CD14-positive monocyte (primary cell): ENCODE results near the gene PYROXD2. TPM values are rescaled to one million over a fixed set of nuclear protein-coding genes. Genes with fewer than 3 reads are reported as not detected.
A peak's percentile ranks its signal among the peaks of the same experiment; 100 is the strongest.

Source experiments
- DNase-seq, 3 donors: peaks; one replicate each; pipeline ENCODE4 v3.0.0-alpha.2; 2011 to 2022
- H2AFZ ChIP-seq: 2 replicates; pipeline ENCODE4 v1.6.0; 2012; ENCODE audit warnings: mild to moderate bottlenecking, low read depth, low read length, inconsistent platforms; ENCODE audit not compliant: insufficient read depth, poor library complexity, severe bottlenecking
- H3K27ac ChIP-seq, 2 donors: 1 replicate in 1 of 2; 2 replicates in 1 of 2; pipeline ENCODE4 v1.5.1; 2012 to 2013; ENCODE audit warnings: low read length in 2 of 2, control low read depth in 1 of 2, inconsistent platforms in 1 of 2, low read depth in 1 of 2, mild to moderate bottlenecking in 1 of 2
- H3K27me3 ChIP-seq, 2 donors: one replicate each; pipeline versions ENCODE4 v1.6.0 to v1.6.1; 2011 to 2013; ENCODE audit warnings: low read length in 2 of 2; ENCODE audit not compliant: control insufficient read depth in 2 of 2, insufficient read depth in 2 of 2
- H3K36me3 ChIP-seq, 2 donors: replicated peaks in 1 of 2; 1 replicate in 1 of 2; 2 replicates in 1 of 2; pipeline versions ENCODE4 v1.5.1 to v1.6.1; 2012 to 2013; ENCODE audit warnings: low read length in 2 of 2, control low read depth in 1 of 2, inconsistent platforms in 1 of 2, mild to moderate bottlenecking in 1 of 2; ENCODE audit not compliant: insufficient read depth in 2 of 2, control insufficient read depth in 1 of 2
- H3K4me1 ChIP-seq, 2 donors: 1 replicate in 1 of 2; 2 replicates in 1 of 2; pipeline versions ENCODE4 v1.5.1 to v1.6.1; 2012 to 2013; ENCODE audit warnings: low read length in 2 of 2, control low read depth in 1 of 2, inconsistent platforms in 1 of 2, mild to moderate bottlenecking in 1 of 2, moderate library complexity in 1 of 2; ENCODE audit not compliant: insufficient read depth in 2 of 2, control insufficient read depth in 1 of 2
- H3K4me2 ChIP-seq: replicated peaks from 2 replicates; pipeline ENCODE3; 2012; ENCODE audit warnings: low read length, moderate library complexity, mild to moderate bottlenecking; ENCODE audit not compliant: poor library complexity, severe bottlenecking; ENCODE audit errors: extremely low read depth
- H3K4me3 ChIP-seq, 3 experiments: fragments of 200-600 bp in 1 of 3; sonication (generic) in 1 of 3; replicated peaks in 1 of 3; 1 replicate in 2 of 3; 2 replicates in 1 of 3; pipeline ENCODE4 v1.5.1; 2011 to 2013; ENCODE audit warnings: low read length in 3 of 3, mild to moderate bottlenecking in 3 of 3, control low read depth in 2 of 3, low read depth in 2 of 3, inconsistent platforms in 1 of 3, moderate library complexity in 1 of 3
- H3K79me2 ChIP-seq: 2 replicates; pipeline ENCODE4 v1.6.0; 2012; ENCODE audit warnings: mild to moderate bottlenecking, control low read depth, inconsistent platforms, low read length, moderate library complexity; ENCODE audit not compliant: insufficient read depth
- H3K9ac ChIP-seq: 2 replicates; pipeline ENCODE4 v1.6.0; 2017; ENCODE audit warnings: low read length, mild to moderate bottlenecking; ENCODE audit not compliant: insufficient read depth, poor library complexity, severe bottlenecking
- H3K9me3 ChIP-seq, 2 donors: replicated peaks in 1 of 2; 1 replicate in 1 of 2; 2 replicates in 1 of 2; pipeline versions ENCODE4 v1.5.1 to v1.6.1; 2012 to 2013; ENCODE audit warnings: low read length in 2 of 2, control low read depth in 1 of 2; ENCODE audit not compliant: control insufficient read depth in 1 of 2, insufficient read depth in 1 of 2
- H4K20me1 ChIP-seq: 2 replicates; pipeline ENCODE4 v1.6.0; 2012; ENCODE audit warnings: mild to moderate bottlenecking, low read length, control low read depth, moderate library complexity; ENCODE audit not compliant: insufficient read depth
- H3K27ac Mint-ChIP-seq, 7 donors: one replicate each; pipeline ENCODE4 v1.8.0; 2020; ENCODE audit warnings: mild to moderate bottlenecking in 7 of 7, mixed read lengths in 7 of 7, moderate library complexity in 6 of 7, inconsistent platforms in 2 of 7
- H3K27me3 Mint-ChIP-seq, 3 donors: one replicate each; pipeline ENCODE4 v1.8.0; 2021 to 2022; ENCODE audit warnings: low read depth in 3 of 3, mild to moderate bottlenecking in 3 of 3, mixed read lengths in 3 of 3, moderate library complexity in 3 of 3, inconsistent platforms in 1 of 3
- H3K36me3 Mint-ChIP-seq, 2 donors: one replicate each; pipeline ENCODE4 v1.8.0; 2020; ENCODE audit warnings: mixed read lengths in 2 of 2, inconsistent platforms in 1 of 2, mild to moderate bottlenecking in 1 of 2
- H3K4me1 Mint-ChIP-seq: one replicate; pipeline ENCODE4 v1.8.0; 2020; ENCODE audit warnings: mild to moderate bottlenecking, mixed read lengths
- H3K4me3 Mint-ChIP-seq, 2 donors: one replicate each; pipeline ENCODE4 v1.8.0; 2020; ENCODE audit warnings: mild to moderate bottlenecking in 2 of 2, mixed read lengths in 2 of 2, moderate library complexity in 1 of 2
- H3K9me3 Mint-ChIP-seq, 7 donors: one replicate each; pipeline ENCODE4 v1.8.0; 2020 to 2022; ENCODE audit warnings: mixed read lengths in 7 of 7, mild to moderate bottlenecking in 6 of 7, moderate library complexity in 6 of 7, inconsistent platforms in 2 of 7
- WGBS: methylation state at CpG from one replicate; pipeline ENCODE4 v1.1.5; 2013; ENCODE audit warnings: missing lambda C conversion rate; ENCODE audit not compliant: insufficient coverage; 5-methylcytosine and 5-hydroxymethylcytosine counted together
- intact Hi-C, 2 donors: fragments of 100-400 bp; cut with micrococcal nuclease; formaldehyde crosslinking; loops; one replicate each; pipeline versions ENCODE4 v1.15.0 to v1.15.1; 2023
- polyA plus RNA-seq, 3 donors: library from polyadenylated mRNA; depleted of rRNA in 1 of 3; unstranded in 2 of 3; stranded (reverse) in 1 of 3; fragments of 300-500 nt in 2 of 3; fragments of >200 nt in 1 of 3; fragmentation: Illumina TruSeq in 2 of 3; gene quantifications; 1 replicate in 2 of 3; 2 replicates in 1 of 3; pipeline ENCODE4 v1.2.3, GENCODE V29; 2012 to 2021
- TF ChIP-seq, protein P1 (sequence below): fragments of 200-600 bp; IDR thresholded peaks from one replicate; pipeline ENCODE4 v1.8.0; 2022; ENCODE audit warnings: antibody characterized with exemption, mild to moderate bottlenecking

The PYROXD2 gene
- polyA plus RNA-seq, 3 donors, result 0.27 to 21.6 (median 1.00) TPM

DNA sequence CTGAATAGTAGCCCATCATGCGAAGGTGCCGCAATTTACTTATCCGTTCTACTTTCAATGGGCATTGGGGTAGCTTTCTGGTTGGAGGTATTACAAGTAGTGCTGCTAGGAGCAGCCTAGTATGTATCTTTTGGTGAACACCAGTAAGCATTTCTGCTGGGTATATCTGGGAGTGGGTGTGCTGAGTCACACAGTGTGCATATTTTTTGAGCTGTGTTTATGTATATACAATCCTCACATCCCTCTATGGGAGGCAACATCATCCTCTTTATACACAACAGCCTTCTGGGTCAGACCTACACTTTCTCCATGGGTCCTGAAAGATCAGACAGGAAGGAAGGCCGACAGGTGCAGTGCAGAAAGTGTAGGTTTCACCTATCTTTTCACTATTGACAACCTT, 36.3 kb downstream of the PYROXD2 start:
- WGBS, result 100% methylated on average over 2 of the region's 4 CpGs
- Histone ChIP-seq H2AFZ (no peak overlapping the region), H3K4me3 (no peak overlapping the region), H3K4me2 (no peak overlapping the region), H4K20me1 (no peaks in the 10 kb centered on the region), H3K9me3 (peaks cover 0 to 5% of the 10 kb centered on the region in 2 donors), H3K4me1 (no peaks in the 10 kb centered on the region), H3K27ac (no peak overlapping the region), H3K27me3 (no peaks in the 10 kb centered on the region), H3K79me2 (no peaks in the 10 kb centered on the region), H3K36me3 (no peaks in the 10 kb centered on the region), H3K9ac (no peak overlapping the region)
- Mint-ChIP-seq H3K9me3 (peaks cover 0 to 9% (median 3%) of the 10 kb centered on the region in 7 donors), H3K4me1 (peaks cover 2% of the 10 kb centered on the region), H3K36me3 (peaks cover 0 to 4% of the 10 kb centered on the region in 2 donors), H3K27ac (no peak overlapping the region), H3K4me3 (no peak overlapping the region), H3K27me3 (peaks cover 1 to 12% (median 10%) of the 10 kb centered on the region in 3 donors)
- TF ChIP-seq, protein P1, sequence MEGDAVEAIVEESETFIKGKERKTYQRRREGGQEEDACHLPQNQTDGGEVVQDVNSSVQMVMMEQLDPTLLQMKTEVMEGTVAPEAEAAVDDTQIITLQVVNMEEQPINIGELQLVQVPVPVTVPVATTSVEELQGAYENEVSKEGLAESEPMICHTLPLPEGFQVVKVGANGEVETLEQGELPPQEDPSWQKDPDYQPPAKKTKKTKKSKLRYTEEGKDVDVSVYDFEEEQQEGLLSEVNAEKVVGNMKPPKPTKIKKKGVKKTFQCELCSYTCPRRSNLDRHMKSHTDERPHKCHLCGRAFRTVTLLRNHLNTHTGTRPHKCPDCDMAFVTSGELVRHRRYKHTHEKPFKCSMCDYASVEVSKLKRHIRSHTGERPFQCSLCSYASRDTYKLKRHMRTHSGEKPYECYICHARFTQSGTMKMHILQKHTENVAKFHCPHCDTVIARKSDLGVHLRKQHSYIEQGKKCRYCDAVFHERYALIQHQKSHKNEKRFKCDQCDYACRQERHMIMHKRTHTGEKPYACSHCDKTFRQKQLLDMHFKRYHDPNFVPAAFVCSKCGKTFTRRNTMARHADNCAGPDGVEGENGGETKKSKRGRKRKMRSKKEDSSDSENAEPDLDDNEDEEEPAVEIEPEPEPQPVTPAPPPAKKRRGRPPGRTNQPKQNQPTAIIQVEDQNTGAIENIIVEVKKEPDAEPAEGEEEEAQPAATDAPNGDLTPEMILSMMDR, result no peak
- no peak for DNase-seq
- intact Hi-C loops, result no loop called here

DNA sequence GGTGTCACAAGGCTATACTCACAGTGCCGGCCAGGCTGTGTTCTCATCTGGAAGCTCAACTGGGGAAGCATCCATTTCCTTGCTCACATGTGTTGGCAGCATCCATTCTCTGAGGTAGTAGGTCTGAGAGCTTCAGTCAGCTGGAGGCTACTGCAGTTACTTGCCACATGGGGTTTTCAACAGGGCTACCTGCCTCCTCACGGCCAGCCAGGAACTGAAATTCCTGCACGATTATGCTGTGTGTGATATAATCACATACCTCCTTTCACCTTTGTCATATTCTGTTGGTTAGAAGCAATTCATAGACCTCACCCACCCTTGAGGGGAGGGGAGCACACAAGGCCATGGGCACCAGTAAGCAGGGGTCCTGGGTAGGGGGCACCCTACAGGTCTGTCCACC, 37.4 kb downstream of the PYROXD2 start:
- Mint-ChIP-seq H3K9me3 (peaks cover 0 to 9% (median 3%) of the 10 kb centered on the region in 7 donors), H3K27me3 (peaks cover 1 to 12% (median 10%) of the 10 kb centered on the region in 3 donors), H3K27ac (peak overlapping the region in 1 of 7 donors; percentile 64), H3K4me1 (peaks cover 6% of the 10 kb centered on the region), H3K4me3 (no peak overlapping the region), H3K36me3 (no peaks in the 10 kb centered on the region)
- H2AFZ ChIP-seq, result no peak overlapping the region
- H3K27ac ChIP-seq, result no peak overlapping the region
- H3K27me3 ChIP-seq, result no peaks in the 10 kb centered on the region
- intact Hi-C loops, result no loop called here
- H3K9ac ChIP-seq, result no peak overlapping the region
- no peaks in the 10 kb centered on the region for H3K36me3 ChIP-seq
- H3K4me2 ChIP-seq, result no peak overlapping the region
- DNase-seq, result no peak
- TF ChIP-seq, protein P1, result no peak
- H3K4me3 ChIP-seq, result no peak overlapping the region
- H3K4me1 ChIP-seq, result no peaks in the 10 kb centered on the region
- peaks cover 0 to 5% of the 10 kb centered on the region in 2 donors for H3K9me3 ChIP-seq
- H4K20me1 ChIP-seq, result no peaks in the 10 kb centered on the region
- WGBS, result 100% methylated on average over 1 of the region's 3 CpGs
- no peaks in the 10 kb centered on the region for H3K79me2 ChIP-seq
